ENCODE measurements around the gene KLK12. TPM values are rescaled to one million over a fixed set of nuclear protein-coding genes. Genes with fewer than 3 reads are reported as not detected.

Gene KLK12
- total RNA-seq, 1 donor from 2014 or later = not detected

- no peak for TF ChIP-seq CTCF (IDR thresholded peaks at IDR 0.05; ENCODE audit: unreplicated experiment)
- DNase-seq (ENCODE audit: low spot score in 2 of 2, unreplicated experiment in 2 of 2) = no peak
- H3K4me1 Mint-ChIP-seq = no peaks in the 10 kb centered on the region
- H3K36me3 Mint-ChIP-seq = no peaks in the 10 kb centered on the region
- peaks cover 35% of the 10 kb centered on the region for H3K27me3 Mint-ChIP-seq (ENCODE audit: low read depth)
- H3K9me3 Mint-ChIP-seq = no peaks in the 10 kb centered on the region
- H3K4me3 Mint-ChIP-seq = no peak overlapping the region
- H3K27ac Mint-ChIP-seq = no peak overlapping the region
Observed at GRCh38 chr19:51079481-51080110, 44.8 kb upstream of the KLK12 start.

GRCh38 chr19:51078731-51079130 lies 43.9 kb upstream of the KLK12 start:
- no peak for DNase-seq (ENCODE audit: low spot score in 2 of 2, unreplicated experiment in 2 of 2)
- no peak for TF ChIP-seq CTCF (IDR thresholded peaks at IDR 0.05; ENCODE audit: unreplicated experiment)
- Mint-ChIP-seq H3K9me3 (peaks cover 8% of the 10 kb centered on the region), H3K4me3 (no peak overlapping the region), H3K27me3 (ENCODE audit: low read depth) (peaks cover 29% of the 10 kb centered on the region), H3K36me3 (no peaks in the 10 kb centered on the region), H3K4me1 (no peaks in the 10 kb centered on the region), H3K27ac (no peak overlapping the region)

GRCh38 chr19:51078104-51078503 lies 43.3 kb upstream of the KLK12 start:
- no peak overlapping the region for H3K27ac Mint-ChIP-seq
- no peaks in the 10 kb centered on the region for H3K4me1 Mint-ChIP-seq
- peaks cover 23% of the 10 kb centered on the region for H3K27me3 Mint-ChIP-seq (ENCODE audit: low read depth)
- no peak for DNase-seq (ENCODE audit: low spot score in 2 of 2, unreplicated experiment in 2 of 2)
- no peaks in the 10 kb centered on the region for H3K36me3 Mint-ChIP-seq
- no peak for TF ChIP-seq CTCF (IDR thresholded peaks at IDR 0.05; ENCODE audit: unreplicated experiment)
- peaks cover 14% of the 10 kb centered on the region for H3K9me3 Mint-ChIP-seq
- H3K4me3 Mint-ChIP-seq = no peak overlapping the region

GRCh38 chr19:51076631-51077213 lies 41.9 kb upstream of the KLK12 start:
- no peaks in the 10 kb centered on the region for H3K36me3 Mint-ChIP-seq
- no peak for DNase-seq (ENCODE audit: low spot score in 2 of 2, unreplicated experiment in 2 of 2)
- no peak for TF ChIP-seq CTCF (IDR thresholded peaks at IDR 0.05; ENCODE audit: unreplicated experiment)
- H3K27ac Mint-ChIP-seq = no peak overlapping the region
- peaks cover 16% of the 10 kb centered on the region for H3K9me3 Mint-ChIP-seq
- H3K4me3 Mint-ChIP-seq = no peak overlapping the region
- H3K4me1 Mint-ChIP-seq = no peaks in the 10 kb centered on the region
- H3K27me3 Mint-ChIP-seq (ENCODE audit: low read depth) = peaks cover 10% of the 10 kb centered on the region

GRCh38 chr19:51075998-51076397 lies 41.2 kb upstream of the KLK12 start:
- peaks cover 8% of the 10 kb centered on the region for H3K27me3 Mint-ChIP-seq (ENCODE audit: low read depth)
- no peak overlapping the region for H3K4me3 Mint-ChIP-seq
- no peak for TF ChIP-seq CTCF (IDR thresholded peaks at IDR 0.05; ENCODE audit: unreplicated experiment)
- DNase-seq (ENCODE audit: low spot score in 2 of 2, unreplicated experiment in 2 of 2) = peak in 1 of 2 experiments; percentile 1
- H3K4me1 Mint-ChIP-seq = no peaks in the 10 kb centered on the region
- peaks cover 16% of the 10 kb centered on the region for H3K9me3 Mint-ChIP-seq
- H3K27ac Mint-ChIP-seq = no peak overlapping the region
- no peaks in the 10 kb centered on the region for H3K36me3 Mint-ChIP-seq

All from mesothelial cell of epicardium (in vitro differentiated cells).